GM19193 (cell line): ENCODE results near the gene FOXN1.

Source experiments
- POLR2A ChIP-seq: IDR thresholded peaks from 4 replicates; pipeline ENCODE4 v1.6.1; 2011; ENCODE audit not compliant: insufficient read depth, insufficient read length; ENCODE audit errors: extremely low read depth

The FOXN1 gene

GRCh38 chr17:28475151-28475900 lies 30.8 kb upstream of the FOXN1 start:
- TF ChIP-seq POLR2A: no peak

- no peak for TF ChIP-seq POLR2A
Observed at GRCh38 chr17:28476076-28476865, 29.9 kb upstream of the FOXN1 start.

DNA sequence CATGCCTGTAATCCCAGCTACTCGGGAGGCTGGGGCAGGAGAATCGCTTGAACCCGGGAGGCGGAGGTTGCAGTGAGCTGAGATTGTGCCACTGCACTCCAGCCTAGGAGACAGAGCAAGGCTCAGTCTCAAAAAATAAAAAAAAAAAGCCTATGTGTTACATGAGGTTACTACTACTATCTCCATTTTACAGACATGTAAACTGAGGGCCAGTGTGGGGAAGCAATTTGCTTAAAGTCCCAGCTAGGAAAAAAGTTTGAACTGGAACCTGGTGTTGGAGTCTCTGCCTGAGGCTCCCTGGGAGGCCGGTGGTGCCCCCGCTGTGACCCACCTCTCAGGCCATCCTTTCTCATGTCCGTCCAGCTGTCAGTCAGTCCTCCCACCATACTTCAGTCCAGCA lies 28.2 kb upstream of the FOXN1 start:
- no peak for TF ChIP-seq POLR2A

DNA sequence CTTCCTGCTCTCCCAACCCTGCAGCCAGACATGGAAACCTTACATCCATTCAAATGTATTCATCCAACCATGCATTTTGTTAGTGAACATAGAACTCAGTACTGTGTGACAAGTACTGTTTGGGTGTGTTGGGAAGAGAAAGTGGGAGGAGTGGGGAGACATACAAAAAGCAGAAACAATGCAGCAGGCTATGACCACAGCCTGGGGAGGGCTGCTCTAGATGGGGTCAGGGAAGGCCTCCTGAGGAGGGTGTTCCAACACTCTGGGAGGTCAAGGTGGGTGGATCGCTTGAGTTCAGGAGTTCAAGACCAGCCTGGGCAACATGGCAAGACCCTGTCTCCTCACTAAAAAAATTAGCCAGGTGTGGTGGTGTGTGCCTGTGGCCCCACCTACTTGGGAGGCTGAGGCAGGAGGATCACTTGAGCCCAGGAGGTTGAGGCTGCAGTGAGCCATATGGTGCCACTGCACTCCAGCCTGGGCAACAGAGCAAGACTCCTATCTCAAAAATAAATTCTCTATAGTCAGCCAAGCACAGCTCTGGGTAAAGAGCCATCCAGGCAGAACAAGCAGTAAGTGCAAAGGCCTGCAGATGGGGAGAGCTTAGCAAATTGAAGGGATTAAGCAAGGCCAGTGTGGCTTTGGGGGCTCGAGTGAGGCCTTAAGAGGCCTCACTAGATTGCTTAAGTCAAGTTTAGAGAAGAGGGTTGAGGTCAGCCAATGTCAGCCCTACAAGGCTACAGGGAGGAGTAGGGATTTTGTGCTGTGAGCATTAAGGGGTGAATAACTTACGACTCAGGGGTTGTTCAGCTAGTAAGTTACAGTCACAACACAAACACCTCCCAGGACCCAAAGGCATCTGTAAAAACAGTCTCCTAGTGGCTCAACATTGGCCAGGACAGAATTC lies 27.2 kb upstream of the FOXN1 start:
- no peak for TF ChIP-seq POLR2A

DNA sequence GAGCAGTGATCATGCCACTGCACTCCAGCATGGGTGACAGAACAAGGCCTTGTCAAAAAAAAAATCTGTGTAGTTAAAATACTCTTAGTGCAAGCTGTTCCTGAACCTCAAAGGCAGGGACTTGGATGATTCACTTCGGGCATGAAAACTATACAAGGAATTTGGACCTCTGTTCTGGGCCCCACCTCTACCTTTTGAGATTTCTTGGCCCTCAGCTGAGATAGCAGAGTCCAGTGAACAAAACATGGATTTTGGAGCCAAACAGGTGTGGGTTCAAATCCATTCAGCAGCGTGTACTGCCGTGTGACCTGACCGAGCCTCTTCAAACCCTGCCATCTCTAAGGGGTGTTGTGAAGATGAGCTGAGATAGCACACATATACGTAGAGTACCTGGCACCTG lies 25.9 kb upstream of the FOXN1 start:
- no peak for TF ChIP-seq POLR2A

DNA sequence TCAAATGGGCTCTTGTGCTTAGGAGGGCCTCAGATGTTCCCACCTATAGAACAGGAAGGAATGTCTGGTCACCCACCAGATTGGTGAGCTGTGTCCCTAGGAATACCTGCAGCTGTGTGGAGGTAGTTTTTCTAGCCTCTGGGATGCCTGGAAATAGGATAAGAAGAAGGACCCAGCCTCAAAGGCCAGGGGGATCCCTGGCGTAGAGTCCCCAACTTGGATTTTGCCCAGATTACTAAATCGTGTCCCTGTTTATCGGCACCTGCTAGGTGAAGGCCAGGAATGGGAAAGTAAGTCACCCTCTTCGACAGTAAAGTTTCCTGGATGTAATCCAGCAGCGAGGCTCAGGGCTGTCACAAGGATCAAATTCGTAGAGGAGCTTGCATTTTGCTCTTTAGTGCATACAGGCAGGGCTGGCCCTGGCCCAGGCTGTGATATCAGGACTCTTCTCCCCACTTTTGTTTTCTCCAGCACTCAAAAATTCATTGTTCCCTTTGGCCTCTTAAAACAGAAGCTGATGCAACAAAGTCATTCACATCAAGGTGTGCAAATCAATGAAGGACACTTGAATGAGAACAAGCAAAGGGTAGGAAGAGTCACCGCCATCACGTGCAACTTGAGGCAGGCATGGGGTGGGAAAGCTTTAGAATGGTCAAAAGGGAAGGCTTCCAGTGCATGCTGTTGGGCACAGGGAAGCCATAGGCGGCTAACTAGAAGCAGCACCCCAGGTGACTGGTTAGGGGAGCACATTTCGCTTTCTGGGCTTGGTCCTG lies 25.2 kb upstream of the FOXN1 start:
- TF ChIP-seq POLR2A: no peak

- no peak for TF ChIP-seq POLR2A
Observed at GRCh38 chr17:28482551-28483199, 23.5 kb upstream of the FOXN1 start.

DNA sequence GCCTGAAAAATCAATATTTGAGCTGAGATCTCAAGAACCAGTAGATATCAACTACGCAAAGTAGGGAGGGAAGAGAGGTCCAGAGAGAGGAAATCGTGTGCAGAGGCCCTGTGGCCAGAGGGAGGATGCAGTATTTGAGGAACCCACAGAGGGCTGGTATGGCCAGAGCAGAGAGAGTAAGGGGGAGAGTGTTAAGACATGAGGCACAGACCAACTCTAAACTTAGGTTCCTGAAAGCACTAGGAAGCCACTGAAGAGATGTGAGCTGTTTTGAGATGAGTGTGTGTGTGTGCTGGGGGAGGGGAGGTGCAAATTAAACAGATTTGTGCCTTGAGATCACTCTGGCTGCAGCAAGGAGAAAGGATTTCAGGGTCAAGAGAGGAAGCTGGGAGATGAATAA lies 21.9 kb upstream of the FOXN1 start:
- no peak for TF ChIP-seq POLR2A

DNA sequence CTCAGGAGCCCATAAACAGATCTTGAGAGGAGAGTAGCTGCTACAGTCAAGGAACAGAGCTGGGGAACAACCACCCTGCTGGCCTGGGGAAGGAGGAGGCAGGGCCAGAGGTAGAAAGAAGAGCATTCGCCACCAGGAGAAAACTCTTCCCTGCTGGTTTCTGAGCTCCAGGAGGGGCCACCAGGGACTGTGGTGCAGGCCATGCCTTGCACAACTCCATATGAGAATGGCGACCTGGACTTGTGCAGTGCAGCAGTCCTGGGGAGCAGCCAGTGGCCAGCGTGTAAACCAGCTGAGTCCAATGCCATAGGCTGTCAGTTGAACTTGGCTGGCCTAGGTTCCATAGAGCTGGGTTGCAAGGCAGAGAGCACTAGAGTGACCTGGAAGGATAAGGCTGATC lies 21.1 kb upstream of the FOXN1 start:
- no peak for TF ChIP-seq POLR2A

DNA sequence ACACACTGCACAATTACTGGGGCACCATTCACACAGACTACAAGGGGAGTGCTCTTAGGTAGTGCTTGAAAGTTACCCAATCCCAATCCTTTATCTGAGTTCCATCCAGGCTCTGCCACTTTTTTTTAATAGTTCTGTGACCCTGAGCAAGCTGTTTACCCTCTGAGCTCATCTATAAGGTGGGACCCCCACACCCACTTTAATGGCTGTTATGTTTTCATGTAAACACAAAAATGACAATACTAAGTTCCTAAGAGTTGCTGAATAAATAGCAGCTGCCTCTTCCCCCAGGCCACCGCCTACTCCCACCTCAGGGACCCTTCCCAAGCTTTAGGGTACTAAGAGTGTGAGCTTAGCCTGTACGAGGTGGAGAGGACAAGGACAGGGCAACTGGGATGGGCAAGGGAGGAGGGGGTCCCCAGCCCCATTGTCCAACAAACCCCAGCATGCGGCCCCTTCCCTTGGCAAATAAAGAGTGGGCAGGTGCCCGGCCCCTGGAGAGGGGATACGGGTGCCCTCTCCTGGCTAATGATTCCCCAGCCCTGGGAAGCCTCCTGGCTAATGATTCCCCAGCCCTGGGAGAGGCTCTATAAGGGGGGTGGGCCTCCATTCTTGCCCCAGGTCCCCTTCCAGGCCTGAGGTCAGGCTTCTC lies 18.1 kb upstream of the FOXN1 start:
- no peak for TF ChIP-seq POLR2A

DNA sequence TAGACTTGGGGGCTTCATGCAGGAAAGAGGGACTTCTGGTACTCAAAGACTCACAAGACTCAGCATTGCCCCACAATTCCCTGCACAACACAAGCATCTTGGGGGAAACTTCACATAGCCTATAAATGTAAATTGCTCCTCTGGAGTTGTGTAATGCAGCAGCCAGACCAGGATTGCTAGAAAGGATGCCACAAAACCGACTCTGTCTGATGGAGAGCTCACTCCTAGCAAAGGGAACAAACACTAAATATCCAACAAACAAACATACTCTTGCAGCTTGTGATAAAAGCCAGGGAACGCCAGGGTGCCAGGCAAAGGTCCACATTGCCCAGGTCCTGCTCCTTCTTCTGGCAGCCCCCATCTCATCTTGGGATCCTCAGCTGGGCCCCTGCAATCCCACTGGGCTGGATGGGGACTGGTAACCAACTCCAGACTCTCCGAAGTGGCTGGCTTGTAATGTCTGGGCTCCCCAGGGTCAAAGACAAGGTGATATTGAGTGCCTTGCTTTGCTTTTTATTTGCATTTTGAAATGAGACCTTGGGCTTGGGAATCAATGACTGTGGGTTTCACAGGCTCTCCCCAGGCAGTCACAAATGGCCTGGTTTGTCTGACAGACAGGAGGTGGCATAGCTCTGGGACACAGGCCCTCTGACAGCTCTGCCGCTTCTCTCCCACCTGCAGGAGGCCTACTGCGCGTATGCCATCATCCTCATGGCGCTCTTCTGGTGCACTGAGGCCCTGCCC lies 17.4 kb upstream of the FOXN1 start:
- TF ChIP-seq POLR2A: no peak

DNA sequence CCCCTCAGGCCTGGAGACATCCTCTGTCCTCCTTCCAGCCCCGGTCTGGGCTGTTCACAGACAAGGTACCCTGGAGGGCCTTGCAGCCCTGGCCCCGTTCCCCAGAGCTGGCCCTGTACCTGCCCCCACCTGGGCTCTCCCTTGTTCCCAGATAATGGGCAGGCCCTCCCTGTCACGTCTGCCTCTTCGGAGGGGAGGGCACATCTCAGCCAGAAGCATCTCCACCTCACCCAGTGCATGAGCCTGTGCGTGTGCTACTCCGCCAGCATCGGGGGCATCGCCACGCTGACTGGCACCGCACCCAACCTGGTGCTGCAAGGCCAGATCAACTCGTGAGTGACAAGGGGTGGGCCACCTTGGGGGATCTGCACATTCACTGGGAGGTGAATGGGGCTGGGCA lies 14.9 kb upstream of the FOXN1 start:
- no peak for TF ChIP-seq POLR2A

GRCh38 chr17:28491860-28492259 lies 14.3 kb upstream of the FOXN1 start:
- no peak for TF ChIP-seq POLR2A
